GM12878 (cell line): ENCODE results near the gene UNC93A. TPM values are rescaled to one million over a fixed set of nuclear protein-coding genes. Genes with fewer than 3 reads are reported as not detected.

Experiments
- ATAC-seq: fragments of 200-7000 bp; cut with Tn5 transposase; 3 replicates; pipeline ENCODE4 v1.9.1; 2020; ENCODE audit warnings: mild to moderate bottlenecking, moderate library complexity
- BruUV-seq: library from RNA; stranded (reverse); fragments of 400-500 nt; replicated peaks from 2 replicates; lab custom pipeline; 2021; lab: Mats Ljungman, UMichigan
- CTCF ChIA-PET: fragments of 300-600 bp; sonication (Branson Sonifier 250); formaldehyde crosslinking; extraction: SDS; loops from one replicate; lab custom pipeline; 2021; ENCODE audit warnings: inconsistent platforms; lab: Yijun Ruan, JAX
- POLR2A ChIA-PET: fragments of 350-600 bp; formaldehyde crosslinking; extraction: SDS; loops from one replicate; lab custom pipeline; 2021; ENCODE audit warnings: inconsistent platforms; lab: Charles Lee
- RAD21 ChIA-PET: fragments of 300-600 bp; sonication (Branson Sonifier 250); formaldehyde crosslinking; loops from one replicate; lab custom pipeline; 2023; ENCODE audit warnings: antibody characterized with exemption; ENCODE audit not compliant: unreplicated experiment; lab: Charles Lee
- SMC1A ChIA-PET: fragments of 300-600 bp; sonication (Branson Sonifier 250); formaldehyde crosslinking; loops from one replicate; lab custom pipeline; 2023; ENCODE audit not compliant: unreplicated experiment, uncharacterized antibody; lab: Charles Lee
- DNase-seq: peaks from one replicate; pipeline ENCODE4 v3.0.0-alpha.2; 2011; ENCODE audit warnings: low read depth, low spot score
- FAIRE-seq: peaks from 3 replicates; lab custom pipeline; 2011; peaks lifted over from hg19 to GRCh38; lab: Jason Lieb, UNC
- H2AFZ ChIP-seq: 2 replicates; pipeline ENCODE4 v1.6.0; 2011; ENCODE audit warnings: low read depth, low read length, control low read depth; ENCODE audit not compliant: control insufficient read depth
- H3K27ac ChIP-seq: 2 replicates; pipeline ENCODE4 v1.5.1; 2011; ENCODE audit warnings: control low read depth; ENCODE audit not compliant: control insufficient read depth, insufficient read depth
- H3K27me3 ChIP-seq, 2 experiments: replicated peaks in 1 of 2; 2 replicates each; pipeline versions ENCODE4 v1.6.0 to v1.6.1; 2011; ENCODE audit warnings: low read length in 1 of 2; ENCODE audit not compliant: control insufficient read depth in 2 of 2, insufficient read depth in 2 of 2
- H3K36me3 ChIP-seq, 2 experiments: 2 replicates each; pipeline ENCODE4 v1.5.1; 2011; ENCODE audit warnings: low read length in 1 of 2; ENCODE audit not compliant: control insufficient read depth in 2 of 2, insufficient read depth in 2 of 2
- H3K4me1 ChIP-seq: 2 replicates; pipeline ENCODE4 v1.6.1; 2011; ENCODE audit warnings: mild to moderate bottlenecking, low read length, moderate library complexity, mixed read lengths; ENCODE audit not compliant: control insufficient read depth, insufficient read depth
- H3K4me2 ChIP-seq: 2 replicates; pipeline ENCODE4 v1.6.0; 2011; ENCODE audit warnings: control low read depth; ENCODE audit not compliant: control insufficient read depth, insufficient read depth
- H3K4me3 ChIP-seq: fragments of 200-600 bp; sonication (generic); 2 replicates; pipeline ENCODE4 v1.5.1; 2016
- H3K79me2 ChIP-seq: 2 replicates; pipeline ENCODE4 v1.6.0; 2011; ENCODE audit warnings: low read length; ENCODE audit not compliant: control insufficient read depth, insufficient read depth
- H3K9ac ChIP-seq: 2 replicates; pipeline ENCODE4 v1.8.0; 2011; ENCODE audit warnings: low read length, control low read depth, mixed read lengths; ENCODE audit not compliant: control insufficient read depth, insufficient read depth
- H3K9me3 ChIP-seq: replicated peaks from 3 replicates; pipeline ENCODE4 v1.5.1; 2011; ENCODE audit warnings: mild to moderate bottlenecking, low read length; ENCODE audit not compliant: control insufficient read depth, insufficient read depth
- H4K20me1 ChIP-seq: 2 replicates; pipeline ENCODE4 v1.6.0; 2011; ENCODE audit not compliant: control insufficient read depth, insufficient read depth
- BCL3 ChIP-seq: IDR thresholded peaks from 2 replicates; pipeline ENCODE4 v1.6.1; 2011; ENCODE audit warnings: borderline replicate concordance, low read depth, mild to moderate bottlenecking, moderate library complexity, low read length; ENCODE audit not compliant: insufficient read depth, poor library complexity, severe bottlenecking
- EP300 ChIP-seq, 2 experiments: fragments of 150-350 bp in 1 of 2; IDR thresholded peaks; 2 replicates each; pipeline ENCODE4 v1.6.1; 2011 to 2012; ENCODE audit warnings: low read depth in 2 of 2, low read length in 2 of 2, borderline replicate concordance in 1 of 2, improper control_type of control experiment in 1 of 2, inconsistent platforms in 1 of 2; ENCODE audit not compliant: control insufficient read depth in 1 of 2
- SKIL ChIP-seq: fragments of 450-650 bp; IDR thresholded peaks from 2 replicates; pipeline ENCODE4 v1.6.1; 2017; ENCODE audit warnings: mild to moderate bottlenecking, low read depth, inconsistent platforms; ENCODE audit not compliant: poor library complexity, severe bottlenecking
- WGBS: methylation state at CpG from one replicate; pipeline ENCODE4 v1.1.6; 2016; ENCODE audit warnings: low lambda C conversion rate; ENCODE audit not compliant: insufficient replicate concordance, insufficient coverage; ENCODE audit errors: missing lambda C conversion rate; 5-methylcytosine and 5-hydroxymethylcytosine counted together
- in situ Hi-C: fragments of 300-500 bp; cut with MboI; formaldehyde crosslinking; loops from 9 replicates; pipeline ENCODE4 v1.14.3; 2018; ENCODE audit warnings: mixed read lengths
- intact Hi-C: fragments of 100-400 bp; cut with micrococcal nuclease; formaldehyde crosslinking; loops from one replicate; pipeline ENCODE4 v1.14.2; 2022; ENCODE audit not compliant: unreplicated experiment
- polyA plus RNA-seq, 11 experiments: library from polyadenylated mRNA; depleted of rRNA in 4 of 11; unstranded in 6 of 11; stranded (reverse) in 5 of 11; fragments of >200 nt; fragmentation: Nextera tagmentation in 4 of 11; fragmentation: Illumina TruSeq in 1 of 11; extraction: Ambion mirVana in 4 of 11; extraction: Trizol in 1 of 11; gene quantifications; 1 replicate in 1 of 11; 2 replicates in 10 of 11; pipeline versions ENCODE4 v1.2.1 to v1.2.3, GENCODE V29; 2011 to 2016; ENCODE audit warnings: inconsistent platforms in 2 of 11, missing spikeins in 2 of 11, low read depth in 1 of 11
- total RNA-seq, 4 experiments: library from RNA; depleted of rRNA in 3 of 4; stranded (reverse); fragments of >200 nt in 3 of 4; fragmentation: Illumina TruSeq in 1 of 4; extraction: Trizol in 1 of 4; gene quantifications; 2 replicates each; pipeline versions ENCODE4 v1.2.1 to v1.2.3, GENCODE V29; 2013 to 2021

UNC93A gene
- total and polyA plus RNA-seq, 10 of the 15 experiments (the other 5 are each of a cell fraction or from before 2014, with no cell fraction given): 0.37 TPM; not detected in 9

DNA sequence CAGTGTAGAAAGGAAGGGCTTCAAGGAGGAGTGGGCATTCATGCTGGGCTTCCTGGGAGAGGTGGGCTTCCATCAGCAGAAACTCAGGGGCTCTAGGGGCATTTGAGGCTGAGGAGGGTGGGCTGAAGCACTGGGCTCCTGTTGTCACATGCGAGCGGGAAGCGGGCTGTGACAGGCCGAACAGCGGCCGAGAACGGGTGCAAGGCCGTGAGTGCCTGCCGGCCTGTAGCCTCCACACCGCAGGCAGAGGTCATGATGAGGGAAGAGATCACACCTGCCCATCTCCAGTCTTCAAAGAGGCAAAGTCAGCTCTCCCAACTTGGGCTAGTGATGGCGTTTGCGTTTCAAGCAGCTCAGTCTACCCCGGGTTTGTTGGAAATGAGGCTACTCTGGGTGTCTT, 34.7 kb downstream of the UNC93A start:
- in situ Hi-C loops: no loop called here
- no peak overlapping the region for H3K4me2 ChIP-seq
- no peak for FAIRE-seq
- ChIA-PET SMC1A (no interaction called here), RAD21 (no interaction called here), CTCF (interaction anchor here (0.9 kb wide), 1 partner anchor 26 kb away, joined by 3 read pairs; no protein-coding TSS in a partner anchor), POLR2A (no interaction called here)
- intact Hi-C loops: no loop called here
- WGBS: 78% methylated on average over 13 of the region's 13 CpGs
- no peak overlapping the region for H2AFZ ChIP-seq
- H3K27me3 ChIP-seq: no peaks in the 10 kb centered on the region; a peak in 1 of 4 replicates
- no peak overlapping the region for H3K27ac ChIP-seq
- H3K36me3 ChIP-seq: no peaks in the 10 kb centered on the region
- BruUV-seq: no TSS peak
- H3K9ac ChIP-seq: no peak overlapping the region
- no peaks in the 10 kb centered on the region for H3K9me3 ChIP-seq
- no peak for DNase-seq
- no peaks in the 10 kb centered on the region for H3K79me2 ChIP-seq
- H3K4me1 ChIP-seq: no peaks in the 10 kb centered on the region
- TF ChIP-seq EP300 (IDR thresholded peaks at IDR 0.05; ENCODE audit: borderline replicate concordance in 1 of 2, control insufficient read depth in 1 of 2, low read depth in 2 of 2, low read length in 2 of 2) (no peak), BCL3 (no peak), SKIL (no peak)
- ATAC-seq: no peak
- H3K4me3 ChIP-seq: no peak overlapping the region
- no peaks in the 10 kb centered on the region for H4K20me1 ChIP-seq
